GM18951 (cell line): Measurements from ENCODE around the gene DUSP28.

Experiments used
- POLR2A ChIP-seq: IDR thresholded peaks from 4 replicates; pipeline ENCODE4 v1.6.1; 2011; ENCODE audit warnings: mild to moderate bottlenecking; ENCODE audit not compliant: insufficient read length, insufficient read depth; ENCODE audit errors: extremely low read depth
- in situ Hi-C: fragments of 300-500 bp; cut with MboI; formaldehyde crosslinking; loops from one replicate; pipeline ENCODE4 v1.12.0; 2022; ENCODE audit warnings: low sequenced_read_pairs, mixed read lengths, inconsistent platforms; ENCODE audit not compliant: unreplicated experiment

Gene DUSP28

GRCh38 chr2:240576036-240576435, 15.9 kb downstream of the DUSP28 start:
- TF ChIP-seq POLR2A = no peak
- in situ Hi-C loops = no loop called here

- TF ChIP-seq POLR2A = no peak
- in situ Hi-C loops = no loop called here
These were observed 16.5 kb downstream of the DUSP28 start for GRCh38 chr2:240576436-240577205.

GRCh38 chr2:240577281-240578109, 17.3 kb downstream of the DUSP28 start:
- TF ChIP-seq POLR2A = no peak
- in situ Hi-C loops = no loop called here

- in situ Hi-C loops = no loop called here
- TF ChIP-seq POLR2A = no peak
These were observed 17.9 kb downstream of the DUSP28 start for GRCh38 chr2:240578110-240578450.

GRCh38 chr2:240578488-240578887, 18.3 kb downstream of the DUSP28 start:
- no peak for TF ChIP-seq POLR2A
- in situ Hi-C loops = no loop called here

- in situ Hi-C loops = no loop called here
These were observed 19.1 kb downstream of the DUSP28 start for GRCh38 chr2:240579071-240579762.

GRCh38 chr2:240579771-240580614, 19.8 kb downstream of the DUSP28 start:
- in situ Hi-C loops = no loop called here
- TF ChIP-seq POLR2A = no peak

More at GRCh38 chr2:240579071-240579762, 19.1 kb downstream of the DUSP28 start:
- TF ChIP-seq POLR2A = no peak

GRCh38 chr2:240581811-240582210, 21.7 kb downstream of the DUSP28 start:
- in situ Hi-C loops = no loop called here
- TF ChIP-seq POLR2A = no peak

- TF ChIP-seq POLR2A = no peak
- in situ Hi-C loops = no loop called here
These were observed 22.6 kb downstream of the DUSP28 start for GRCh38 chr2:240582781-240583180.

- no peak for TF ChIP-seq POLR2A
- in situ Hi-C loops = no loop called here
These were observed 23.6 kb downstream of the DUSP28 start for GRCh38 chr2:240583774-240584173.

- peak; percentile 80 for TF ChIP-seq POLR2A
- in situ Hi-C loops = no loop called here
These were observed 24.4 kb downstream of the DUSP28 start for GRCh38 chr2:240584486-240585031.

- in situ Hi-C loops = no loop called here
- TF ChIP-seq POLR2A = peak; percentile 5
These were observed 24.9 kb downstream of the DUSP28 start for GRCh38 chr2:240585101-240585500.

- in situ Hi-C loops = no loop called here
- no peak for TF ChIP-seq POLR2A
These were observed 25.6 kb downstream of the DUSP28 start for GRCh38 chr2:240585681-240586197.
